ENCODE measurements around the gene RFWD3. TPM values are rescaled to one million over a fixed set of nuclear protein-coding genes. Genes with fewer than 3 reads are reported as not detected.
A peak's percentile ranks its signal among the peaks of the same experiment; 100 is the strongest.

RFWD3 gene
- total RNA-seq, 1 donor from 2014 or later = 63.2 TPM

DNA sequence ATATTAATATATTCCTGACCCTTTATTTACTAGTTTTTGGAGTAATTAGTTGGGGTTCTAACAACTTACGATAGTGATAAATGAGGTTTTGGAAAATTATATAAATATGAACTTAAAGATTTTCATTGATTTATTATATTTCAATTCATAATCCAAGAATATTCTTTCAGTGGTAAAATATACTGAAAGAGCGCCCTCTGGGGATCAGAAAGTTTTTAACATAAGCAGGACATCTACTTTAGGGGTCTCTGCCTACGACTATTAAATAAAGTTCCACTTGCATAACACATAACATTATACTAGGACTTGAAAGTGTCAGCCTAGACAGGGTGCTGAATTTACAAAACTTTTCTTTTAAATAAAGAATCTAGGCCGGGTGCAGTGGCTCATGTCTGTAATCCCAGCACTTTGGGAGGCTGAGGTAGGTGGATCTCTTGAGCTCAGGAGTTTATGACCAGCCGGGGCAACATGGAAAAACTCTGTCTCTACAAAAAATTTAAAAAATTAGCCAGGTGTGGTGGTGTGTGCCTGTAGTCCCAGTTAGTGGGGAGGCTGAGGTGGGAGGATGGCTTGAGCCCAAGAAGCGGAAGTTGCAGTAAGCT, 15.6 kb downstream of the RFWD3 start:
- no peak overlapping the region for H3K27ac Mint-ChIP-seq
- DNase-seq = no peak
- H3K4me1 Mint-ChIP-seq = peaks cover 13% of the 10 kb centered on the region

DNA sequence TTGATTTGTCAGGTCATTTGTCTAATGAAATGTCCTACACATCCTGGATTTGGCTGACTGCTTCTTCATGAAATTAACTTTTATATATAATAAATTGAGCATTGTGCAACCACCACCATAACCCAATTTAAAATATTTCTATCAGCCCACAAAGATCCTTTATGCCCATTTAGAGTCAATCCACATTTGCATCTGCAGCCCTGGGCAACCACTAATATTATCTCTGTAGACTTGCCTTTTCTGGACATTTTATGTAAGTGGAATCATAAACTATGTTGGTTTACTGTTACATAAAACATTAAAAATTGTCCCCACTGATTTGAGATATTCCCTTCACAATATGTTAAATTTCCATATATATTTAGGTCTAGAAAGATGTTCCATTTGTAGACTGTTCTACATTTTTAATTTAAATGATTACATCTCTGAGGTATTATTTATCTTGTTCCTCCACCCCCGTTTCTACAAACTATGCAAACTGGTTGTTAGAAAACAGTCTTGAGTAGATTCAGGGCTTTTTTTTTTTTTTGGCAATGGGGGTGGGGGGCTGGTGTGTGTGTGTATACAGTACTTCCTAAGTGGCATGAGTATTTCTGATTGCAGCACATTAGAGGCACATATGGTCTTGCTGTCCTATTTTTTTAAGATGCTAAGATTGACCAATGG, 16.7 kb downstream of the RFWD3 start:
- H3K27ac Mint-ChIP-seq = no peak overlapping the region
- CTCF ChIA-PET = interaction anchor here (1.2 to 1.3 kb wide), 2 partner anchors 14 to 17 kb away, joined by 3 to 5 read pairs; partner anchors contain the start of gene RFWD3
- intact Hi-C loops (cut with micrococcal nuclease) = no loop called here
- peaks cover 70% of the 10 kb centered on the region for H3K36me3 Mint-ChIP-seq (ENCODE audit: low read depth)
- no peak for ATAC-seq (ENCODE audit: low read depth)
- POLR2A ChIA-PET = no interaction called here
- no peaks in the 10 kb centered on the region for H3K9me3 Mint-ChIP-seq
- DNase-seq = no peak
- H3K27me3 Mint-ChIP-seq = no peaks in the 10 kb centered on the region
- TF ChIP-seq, protein P1, sequence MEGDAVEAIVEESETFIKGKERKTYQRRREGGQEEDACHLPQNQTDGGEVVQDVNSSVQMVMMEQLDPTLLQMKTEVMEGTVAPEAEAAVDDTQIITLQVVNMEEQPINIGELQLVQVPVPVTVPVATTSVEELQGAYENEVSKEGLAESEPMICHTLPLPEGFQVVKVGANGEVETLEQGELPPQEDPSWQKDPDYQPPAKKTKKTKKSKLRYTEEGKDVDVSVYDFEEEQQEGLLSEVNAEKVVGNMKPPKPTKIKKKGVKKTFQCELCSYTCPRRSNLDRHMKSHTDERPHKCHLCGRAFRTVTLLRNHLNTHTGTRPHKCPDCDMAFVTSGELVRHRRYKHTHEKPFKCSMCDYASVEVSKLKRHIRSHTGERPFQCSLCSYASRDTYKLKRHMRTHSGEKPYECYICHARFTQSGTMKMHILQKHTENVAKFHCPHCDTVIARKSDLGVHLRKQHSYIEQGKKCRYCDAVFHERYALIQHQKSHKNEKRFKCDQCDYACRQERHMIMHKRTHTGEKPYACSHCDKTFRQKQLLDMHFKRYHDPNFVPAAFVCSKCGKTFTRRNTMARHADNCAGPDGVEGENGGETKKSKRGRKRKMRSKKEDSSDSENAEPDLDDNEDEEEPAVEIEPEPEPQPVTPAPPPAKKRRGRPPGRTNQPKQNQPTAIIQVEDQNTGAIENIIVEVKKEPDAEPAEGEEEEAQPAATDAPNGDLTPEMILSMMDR (IDR thresholded peaks at IDR 0.05) = no peak
- peaks cover 8% of the 10 kb centered on the region for H3K4me1 Mint-ChIP-seq
- H3K4me3 Mint-ChIP-seq = no peak overlapping the region

More for the DNA sequence above, 15.6 kb downstream of the RFWD3 start:
- CTCF ChIA-PET = interaction anchor here (0.8 to 1.5 kb wide), 5 partner anchors 13 to 346 kb away, joined by 3 to 5 read pairs (median 3); partner anchors contain the start of gene MLKL
- intact Hi-C loops (cut with micrococcal nuclease) = no loop called here
- POLR2A ChIA-PET = interaction anchor here (1.0 kb wide), 1 partner anchor 16 kb away, joined by 3 read pairs; the partner anchor contains the start of gene RFWD3
- peaks cover 73% of the 10 kb centered on the region for H3K36me3 Mint-ChIP-seq (ENCODE audit: low read depth)
- no peak for ATAC-seq (ENCODE audit: low read depth)
- H3K4me3 Mint-ChIP-seq = no peak overlapping the region
- TF ChIP-seq, protein P1 (IDR thresholded peaks at IDR 0.05) = peak; percentile 58
- H3K27me3 Mint-ChIP-seq = no peaks in the 10 kb centered on the region
- H3K9me3 Mint-ChIP-seq = no peaks in the 10 kb centered on the region

DNA sequence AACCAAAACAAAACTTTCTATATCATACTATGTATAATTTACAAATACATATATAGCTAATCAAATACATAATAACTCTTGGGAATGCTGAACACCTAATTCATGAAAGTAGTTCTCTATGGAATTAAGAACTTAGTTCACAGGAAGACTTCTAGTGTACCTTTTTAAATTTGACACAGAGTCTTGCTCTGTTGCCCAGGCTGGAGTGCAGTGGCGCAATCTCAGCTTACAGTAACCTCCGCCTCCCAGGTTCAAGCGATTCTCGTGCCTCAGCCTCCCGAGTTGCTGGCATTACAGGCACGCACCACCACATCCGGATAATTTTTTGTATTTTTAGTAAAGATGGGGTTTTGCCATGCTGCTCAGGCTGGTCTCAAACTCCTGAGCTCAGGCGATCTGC, 24.7 kb downstream of the RFWD3 start:
- H3K36me3 Mint-ChIP-seq (ENCODE audit: low read depth) = peaks cover 73% of the 10 kb centered on the region
- H3K4me3 Mint-ChIP-seq = no peak overlapping the region
- H3K9me3 Mint-ChIP-seq = no peaks in the 10 kb centered on the region
- ChIA-PET POLR2A (no interaction called here), CTCF (no interaction called here)
- H3K27me3 Mint-ChIP-seq = no peaks in the 10 kb centered on the region
- intact Hi-C loops (cut with micrococcal nuclease) = no loop called here
- TF ChIP-seq, protein P1 (IDR thresholded peaks at IDR 0.05) = no peak
- no peak for DNase-seq
- no peak for ATAC-seq (ENCODE audit: low read depth)
- no peaks in the 10 kb centered on the region for H3K4me1 Mint-ChIP-seq
- no peak overlapping the region for H3K27ac Mint-ChIP-seq

DNA sequence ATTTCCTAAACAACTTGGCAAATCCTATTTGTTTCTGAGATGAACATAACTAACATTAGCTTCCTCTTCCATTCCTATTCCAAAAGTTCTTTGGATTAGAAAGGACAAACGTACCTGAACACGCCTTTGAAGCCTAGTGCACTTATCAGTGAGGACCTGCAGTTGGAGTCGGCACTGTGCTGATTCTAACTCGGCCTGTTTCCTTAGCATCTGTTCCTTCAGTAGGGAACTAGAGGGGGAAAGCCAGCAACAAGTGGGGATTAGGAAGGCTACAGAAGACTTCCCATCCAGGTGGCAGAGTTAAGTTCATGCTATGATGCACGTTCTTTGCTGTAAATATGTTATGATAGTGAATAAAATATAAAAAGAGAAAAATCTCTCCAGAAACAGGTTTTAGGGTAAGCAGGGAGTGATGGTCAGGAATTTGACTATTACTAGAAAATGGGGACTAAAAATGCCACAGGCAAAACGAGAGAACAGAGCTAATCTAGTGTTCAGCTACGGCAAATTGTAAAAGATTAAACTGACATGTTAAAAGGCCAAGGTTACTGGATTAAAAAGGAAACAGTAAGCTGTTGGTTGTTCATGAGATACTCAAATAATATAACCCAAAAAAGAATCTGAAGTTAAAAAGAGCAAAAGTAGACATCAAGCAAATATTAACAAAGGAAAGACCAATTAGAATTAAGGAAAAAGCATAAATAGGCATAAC, 28.8 kb downstream of the RFWD3 start:
- TF ChIP-seq, protein P1 (IDR thresholded peaks at IDR 0.05) = no peak
- Mint-ChIP-seq H3K4me3 (no peak overlapping the region), H3K27ac (no peak overlapping the region), H3K36me3 (ENCODE audit: low read depth) (peaks cover 73% of the 10 kb centered on the region), H3K4me1 (no peaks in the 10 kb centered on the region), H3K9me3 (no peaks in the 10 kb centered on the region), H3K27me3 (no peaks in the 10 kb centered on the region)
- intact Hi-C loops (cut with micrococcal nuclease) = no loop called here
- ChIA-PET CTCF (no interaction called here), POLR2A (no interaction called here)
- ATAC-seq (ENCODE audit: low read depth) = no peak
- no peak for DNase-seq

DNA sequence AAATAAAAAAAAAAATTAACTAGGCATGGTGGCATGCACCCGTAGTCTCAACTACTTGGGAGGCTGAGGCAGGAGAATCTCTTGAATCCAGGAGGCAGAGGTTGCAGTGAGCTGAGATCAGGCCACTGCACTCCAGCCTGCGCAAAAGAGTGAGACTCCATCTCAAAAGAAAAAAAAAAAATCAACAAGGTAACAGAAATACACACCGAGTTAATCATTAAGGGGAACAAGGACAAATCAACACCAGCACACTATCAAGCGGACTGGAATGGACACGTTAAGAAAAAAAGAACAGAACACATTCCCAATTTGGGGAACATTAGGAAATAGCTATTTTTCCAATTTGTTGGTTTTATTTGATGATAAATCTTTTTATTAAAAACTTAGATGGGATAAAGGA, 31.4 kb downstream of the RFWD3 start:
- Mint-ChIP-seq H3K36me3 (ENCODE audit: low read depth) (peaks cover 71% of the 10 kb centered on the region), H3K27me3 (no peaks in the 10 kb centered on the region), H3K9me3 (no peaks in the 10 kb centered on the region), H3K4me3 (no peak overlapping the region), H3K4me1 (no peaks in the 10 kb centered on the region), H3K27ac (no peak overlapping the region)
- ChIA-PET CTCF (interaction anchor here (1.1 kb wide), 1 partner anchor 14 kb away, joined by 3 read pairs; no protein-coding TSS in a partner anchor), POLR2A (no interaction called here)
- no peak for DNase-seq
- TF ChIP-seq, protein P1 (IDR thresholded peaks at IDR 0.05) = no peak
- intact Hi-C loops (cut with micrococcal nuclease) = no loop called here
- no peak for ATAC-seq (ENCODE audit: low read depth)

All from activated B cell treated with CpG ODN at 0.5 μM for 24 hours (primary cell).